ENCODE data around the gene ADCK1. TPM values are rescaled to one million over a fixed set of nuclear protein-coding genes. Genes with fewer than 3 reads are reported as not detected.
"Not testable (repeated sequence)": the region's sequence is repeated elsewhere in the genome, so short reads cannot be mapped to it uniquely, and the experiment has no call there.

ADCK1 gene
- total RNA-seq, 2 experiments from 2014 or later: 7.1 to 8.7 TPM

- DNase-seq: no peak
- Histone ChIP-seq H3K27ac (ENCODE audit: low read depth in 1 of 2, low read length in 2 of 2) (no peak overlapping the region), H3K4me1 (ENCODE audit: insufficient read depth, low read length) (no peaks in the 10 kb centered on the region), H3K9me3 (ENCODE audit: control insufficient read depth in 1 of 2, insufficient read depth in 1 of 2, low read length in 2 of 2) (peaks cover 0 to 8% of the 10 kb centered on the region in 2 experiments), H3K27me3 (ENCODE audit: control insufficient read depth in 1 of 2, insufficient read depth in 2 of 2, low read length in 2 of 2) (no peaks in the 10 kb centered on the region), H3K36me3 (ENCODE audit: insufficient read depth, low read length) (peaks cover 13% of the 10 kb centered on the region), H3K4me3 (ENCODE audit: low read length) (no peak overlapping the region)
- peaks cover 12% of the 10 kb centered on the region for H3K9me3 Mint-ChIP-seq
- no peaks in the 10 kb centered on the region for H3K4me1 Mint-ChIP-seq (ENCODE audit: low read depth)
- peaks cover 63% of the 10 kb centered on the region for H3K36me3 Mint-ChIP-seq (ENCODE audit: low read depth)
- H3K4me3 Mint-ChIP-seq: no peak overlapping the region
- H3K27ac Mint-ChIP-seq: no peak overlapping the region
- ATAC-seq (ENCODE audit: poor library complexity): no peak
- POLR2A ChIA-PET: no interaction called here
- CTCF ChIA-PET: no interaction called here
- no peaks in the 10 kb centered on the region for H3K27me3 Mint-ChIP-seq
- intact Hi-C loops (cut with DNase I, micrococcal nuclease): no loop called here
- no peak for TF ChIP-seq CTCF (IDR thresholded peaks at IDR 0.05)
These were observed 83.9 kb downstream of the ADCK1 start for GRCh38 chr14:77883847-77884238.

- Histone ChIP-seq H3K9me3 (ENCODE audit: control insufficient read depth in 1 of 2, insufficient read depth in 1 of 2, low read length in 2 of 2) (peaks cover 0 to 11% of the 10 kb centered on the region in 2 experiments), H3K36me3 (ENCODE audit: insufficient read depth, low read length) (peaks cover 13% of the 10 kb centered on the region), H3K4me3 (ENCODE audit: low read length) (no peak overlapping the region), H3K4me1 (ENCODE audit: insufficient read depth, low read length) (no peaks in the 10 kb centered on the region), H3K27me3 (ENCODE audit: control insufficient read depth in 1 of 2, insufficient read depth in 2 of 2, low read length in 2 of 2) (no peaks in the 10 kb centered on the region), H3K27ac (ENCODE audit: low read depth in 1 of 2, low read length in 2 of 2) (no peak overlapping the region)
- DNase-seq (no peak), ATAC-seq (ENCODE audit: poor library complexity) (no peak)
- Mint-ChIP-seq H3K4me1 (ENCODE audit: low read depth) (no peaks in the 10 kb centered on the region), H3K27me3 (no peaks in the 10 kb centered on the region), H3K27ac (no peak overlapping the region), H3K4me3 (no peak overlapping the region), H3K36me3 (ENCODE audit: low read depth) (peaks cover 71% of the 10 kb centered on the region), H3K9me3 (peaks cover 18% of the 10 kb centered on the region)
- intact Hi-C loops (cut with DNase I, micrococcal nuclease): no loop called here
- CTCF ChIA-PET: no interaction called here
- TF ChIP-seq CTCF (IDR thresholded peaks at IDR 0.05): no peak
- POLR2A ChIA-PET: no interaction called here
These were observed 85.5 kb downstream of the ADCK1 start for GRCh38 chr14:77885367-77885766.

GRCh38 chr14:77886010-77886409 lies 86.1 kb downstream of the ADCK1 start:
- DNase-seq (no peak), ATAC-seq (ENCODE audit: poor library complexity) (no peak)
- Histone ChIP-seq H3K27ac (ENCODE audit: low read depth in 1 of 2, low read length in 2 of 2) (no peak overlapping the region), H3K27me3 (ENCODE audit: control insufficient read depth in 1 of 2, insufficient read depth in 2 of 2, low read length in 2 of 2) (no peaks in the 10 kb centered on the region), H3K36me3 (ENCODE audit: insufficient read depth, low read length) (peaks cover 13% of the 10 kb centered on the region), H3K4me3 (ENCODE audit: low read length) (no peak overlapping the region), H3K9me3 (ENCODE audit: control insufficient read depth in 1 of 2, insufficient read depth in 1 of 2, low read length in 2 of 2) (peaks cover 0 to 11% of the 10 kb centered on the region in 2 experiments), H3K4me1 (ENCODE audit: insufficient read depth, low read length) (no peaks in the 10 kb centered on the region)
- H3K4me3 Mint-ChIP-seq: no peak overlapping the region
- intact Hi-C loops (cut with DNase I, micrococcal nuclease): no loop called here
- H3K9me3 Mint-ChIP-seq: peaks cover 18% of the 10 kb centered on the region
- H3K4me1 Mint-ChIP-seq (ENCODE audit: low read depth): no peaks in the 10 kb centered on the region
- ChIA-PET CTCF (no interaction called here), POLR2A (no interaction called here)
- no peaks in the 10 kb centered on the region for H3K27me3 Mint-ChIP-seq
- no peak overlapping the region for H3K27ac Mint-ChIP-seq
- TF ChIP-seq CTCF (IDR thresholded peaks at IDR 0.05): no peak
- peaks cover 74% of the 10 kb centered on the region for H3K36me3 Mint-ChIP-seq (ENCODE audit: low read depth)

- POLR2A ChIA-PET; DNase-seq; ATAC-seq (ENCODE audit: poor library complexity); H3K4me1 Mint-ChIP-seq (ENCODE audit: low read depth); intact Hi-C loops (cut with DNase I, micrococcal nuclease); CTCF ChIA-PET; H3K27ac Mint-ChIP-seq; H3K4me3 Mint-ChIP-seq; H3K4me3 ChIP-seq (ENCODE audit: low read length); H3K27me3 Mint-ChIP-seq; H3K27ac ChIP-seq (ENCODE audit: low read depth in 1 of 2, low read length in 2 of 2); H3K27me3 ChIP-seq (ENCODE audit: control insufficient read depth in 1 of 2, insufficient read depth in 2 of 2, low read length in 2 of 2); H3K4me1 ChIP-seq (ENCODE audit: insufficient read depth, low read length): not testable (repeated sequence)
- peaks cover 18% of the 10 kb centered on the region for H3K9me3 Mint-ChIP-seq
- peaks cover 0 to 11% of the 10 kb centered on the region in 2 experiments for H3K9me3 ChIP-seq (ENCODE audit: control insufficient read depth in 1 of 2, insufficient read depth in 1 of 2, low read length in 2 of 2)
- H3K36me3 Mint-ChIP-seq (ENCODE audit: low read depth): peaks cover 90% of the 10 kb centered on the region
- peaks cover 13% of the 10 kb centered on the region for H3K36me3 ChIP-seq (ENCODE audit: insufficient read depth, low read length)
These were observed 89.0 kb downstream of the ADCK1 start for GRCh38 chr14:77888903-77889302.
